GM06990 (cell line): ENCODE measurements around the gene RCOR1.

Experiments
- DNase-seq: peaks from one replicate; pipeline ENCODE4 v3.0.0-alpha.2; 2011; ENCODE audit not compliant: insufficient read length; ENCODE audit errors: extremely low read depth
- H3K27me3 ChIP-seq: replicated peaks from 2 replicates; pipeline ENCODE4 v1.6.0; 2011; ENCODE audit warnings: low read length; ENCODE audit not compliant: control insufficient read depth, insufficient read depth
- H3K36me3 ChIP-seq: 2 replicates; pipeline ENCODE4 v1.5.1; 2011; ENCODE audit warnings: low read length; ENCODE audit not compliant: control insufficient read depth, insufficient read depth
- H3K4me3 ChIP-seq: replicated peaks from 2 replicates; pipeline ENCODE4 v1.5.1; 2011; ENCODE audit warnings: low read depth, mild to moderate bottlenecking, control low read depth, low read length
- CTCF ChIP-seq: IDR thresholded peaks from 2 replicates; pipeline ENCODE4 v1.5.1; 2011; ENCODE audit warnings: low read length, control low read depth, mild to moderate bottlenecking, inconsistent platforms; ENCODE audit not compliant: insufficient read depth, poor library complexity, severe bottlenecking

RCOR1 gene

GRCh38 chr14:102770147-102771123 lies 178.0 kb downstream of the RCOR1 start:
- no peak for DNase-seq
- TF ChIP-seq CTCF = no peak
- Histone ChIP-seq H3K36me3 (no peaks in the 10 kb centered on the region), H3K27me3 (no peaks in the 10 kb centered on the region), H3K4me3 (no peak overlapping the region)

GRCh38 chr14:102771144-102771543 lies 178.7 kb downstream of the RCOR1 start:
- Histone ChIP-seq H3K27me3 (no peaks in the 10 kb centered on the region), H3K36me3 (no peaks in the 10 kb centered on the region), H3K4me3 (no peak overlapping the region)
- DNase-seq = no peak
- no peak for TF ChIP-seq CTCF

- no peaks in the 10 kb centered on the region for H3K36me3 ChIP-seq
- H3K27me3 ChIP-seq = no peaks in the 10 kb centered on the region
- no peak overlapping the region for H3K4me3 ChIP-seq
- DNase-seq = no peak
- TF ChIP-seq CTCF = peak; percentile 55
Observed at GRCh38 chr14:102772781-102773570, 180.5 kb downstream of the RCOR1 start.

- no peaks in the 10 kb centered on the region for H3K27me3 ChIP-seq
- no peak overlapping the region for H3K4me3 ChIP-seq
- DNase-seq = peak; percentile 84
- peak; percentile 86 for TF ChIP-seq CTCF
- H3K36me3 ChIP-seq = no peaks in the 10 kb centered on the region
Observed at GRCh38 chr14:102774391-102775153, 182.1 kb downstream of the RCOR1 start.
